OCI-LY1 (cell line): ENCODE results near the gene UFC1.

Experiments
- H2AFZ ChIP-seq: fragments of 200-600 bp; sonication (generic), shearing (Covaris generic); 2 replicates; pipeline ENCODE4 v1.6.0; 2014; ENCODE audit warnings: antibody characterized with exemption, mild to moderate bottlenecking, low read length
- H3F3A ChIP-seq: fragments of 200-600 bp; sonication (generic), shearing (Covaris generic); 2 replicates; pipeline ENCODE4 v1.6.0; 2014; ENCODE audit warnings: mild to moderate bottlenecking, antibody characterized with exemption, low read length, moderate library complexity; ENCODE audit not compliant: insufficient read depth
- H3K27ac ChIP-seq: fragments of 200-600 bp; sonication (generic); 2 replicates; pipeline ENCODE4 v1.5.1; 2014; ENCODE audit warnings: low read length, mixed run types, mild to moderate bottlenecking, low read depth; ENCODE audit not compliant: poor library complexity, severe bottlenecking
- H3K27me3 ChIP-seq: fragments of 200-600 bp; sonication (generic); 2 replicates; pipeline ENCODE4 v1.6.0; 2014; ENCODE audit warnings: antibody characterized with exemption, mild to moderate bottlenecking, low read length, moderate library complexity; ENCODE audit not compliant: insufficient read depth
- H3K36me3 ChIP-seq: fragments of 200-600 bp; sonication (generic); 2 replicates; pipeline ENCODE4 v1.6.1; 2014; ENCODE audit warnings: mild to moderate bottlenecking, antibody characterized with exemption, low read length, moderate library complexity, mixed read lengths; ENCODE audit not compliant: insufficient read depth
- H3K4me1 ChIP-seq: fragments of 200-600 bp; sonication (generic); 2 replicates; pipeline ENCODE4 v1.5.1; 2014; ENCODE audit warnings: mild to moderate bottlenecking, low read length, moderate library complexity; ENCODE audit not compliant: insufficient read depth, severe bottlenecking
- H3K4me2 ChIP-seq: fragments of 200-600 bp; sonication (generic), shearing (Covaris generic); 2 replicates; pipeline ENCODE4 v1.6.1; 2014; ENCODE audit warnings: low read length
- H3K4me3 ChIP-seq: fragments of 200-600 bp; sonication (generic); 2 replicates; pipeline ENCODE4 v1.5.1; 2014; ENCODE audit warnings: low read length, low read depth, mild to moderate bottlenecking, mixed read lengths; ENCODE audit not compliant: poor library complexity, severe bottlenecking
- H3K79me2 ChIP-seq: fragments of 200-600 bp; shearing (Covaris generic); 2 replicates; pipeline ENCODE4 v1.6.1; 2016; ENCODE audit warnings: mixed run types, low read length, mixed read lengths; ENCODE audit not compliant: insufficient read depth
- H3K9ac ChIP-seq: fragments of 200-600 bp; sonication (generic), shearing (Covaris generic); 2 replicates; pipeline ENCODE4 v1.6.1; 2014; ENCODE audit warnings: mild to moderate bottlenecking, low read length, mixed read lengths
- H3K9me2 ChIP-seq: fragments of 200-600 bp; sonication (generic), shearing (Covaris generic); 2 replicates; pipeline ENCODE4 v1.6.1; 2014; ENCODE audit warnings: low read depth, mild to moderate bottlenecking, low read length, mixed read lengths
- H3K9me3 ChIP-seq: fragments of 200-600 bp; shearing (Covaris generic); 2 replicates; pipeline ENCODE4 v1.6.1; 2014; ENCODE audit warnings: low read length, mixed read lengths
- H4K20me1 ChIP-seq: fragments of 200-600 bp; sonication (generic), shearing (Covaris generic); 2 replicates; pipeline ENCODE4 v1.6.0; 2016; ENCODE audit warnings: mild to moderate bottlenecking, low read length; ENCODE audit not compliant: insufficient read depth
- EZH2 ChIP-seq: fragments of 200-600 bp; sonication (generic), shearing (Covaris generic); IDR thresholded peaks from 2 replicates; pipeline ENCODE4 v1.8.0; 2017; ENCODE audit warnings: borderline replicate concordance, mixed run types, mild to moderate bottlenecking, antibody characterized with exemption, low read length, moderate library complexity, mixed read lengths
- TF ChIP-seq, protein P1 (sequence below): fragments of 200-600 bp; sonication (generic), shearing (Covaris generic); IDR thresholded peaks from 2 replicates; pipeline ENCODE4 v1.5.1; 2017; ENCODE audit warnings: mild to moderate bottlenecking, antibody characterized with exemption, low read length, moderate library complexity, mixed read lengths

UFC1 gene

DNA sequence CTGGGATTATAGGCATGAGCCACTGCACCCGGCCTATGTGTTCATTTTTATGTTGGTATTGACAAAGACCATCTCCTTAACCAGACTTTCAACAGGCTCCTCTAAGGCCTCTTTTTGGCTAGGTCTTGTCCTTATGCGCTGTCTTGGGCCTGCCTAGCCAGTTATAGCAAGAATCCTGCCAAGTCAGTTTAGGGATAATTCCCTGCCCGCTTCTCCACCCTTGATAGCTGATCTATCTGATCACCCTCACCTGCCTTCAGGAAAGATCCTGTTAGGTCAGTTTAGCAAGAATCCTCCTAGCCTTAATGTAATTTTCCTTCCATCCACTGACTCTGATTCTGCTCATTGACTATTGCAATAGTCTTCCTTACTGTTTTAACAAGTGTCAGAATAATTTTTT, 25.9 kb downstream of the UFC1 start:
- H3K4me1 ChIP-seq, result peaks cover 43% of the 10 kb centered on the region
- peaks cover 7% of the 10 kb centered on the region for H3K36me3 ChIP-seq
- H3K4me3 ChIP-seq, result no peak overlapping the region
- H3K9me3 ChIP-seq, result no peaks in the 10 kb centered on the region
- no peak overlapping the region for H3K9ac ChIP-seq
- H4K20me1 ChIP-seq, result no peaks in the 10 kb centered on the region
- no peaks in the 10 kb centered on the region for H3F3A ChIP-seq
- no peak overlapping the region for H3K27ac ChIP-seq
- H3K4me2 ChIP-seq, result no peak overlapping the region
- TF ChIP-seq EZH2, result no peak
- TF ChIP-seq, protein P1, sequence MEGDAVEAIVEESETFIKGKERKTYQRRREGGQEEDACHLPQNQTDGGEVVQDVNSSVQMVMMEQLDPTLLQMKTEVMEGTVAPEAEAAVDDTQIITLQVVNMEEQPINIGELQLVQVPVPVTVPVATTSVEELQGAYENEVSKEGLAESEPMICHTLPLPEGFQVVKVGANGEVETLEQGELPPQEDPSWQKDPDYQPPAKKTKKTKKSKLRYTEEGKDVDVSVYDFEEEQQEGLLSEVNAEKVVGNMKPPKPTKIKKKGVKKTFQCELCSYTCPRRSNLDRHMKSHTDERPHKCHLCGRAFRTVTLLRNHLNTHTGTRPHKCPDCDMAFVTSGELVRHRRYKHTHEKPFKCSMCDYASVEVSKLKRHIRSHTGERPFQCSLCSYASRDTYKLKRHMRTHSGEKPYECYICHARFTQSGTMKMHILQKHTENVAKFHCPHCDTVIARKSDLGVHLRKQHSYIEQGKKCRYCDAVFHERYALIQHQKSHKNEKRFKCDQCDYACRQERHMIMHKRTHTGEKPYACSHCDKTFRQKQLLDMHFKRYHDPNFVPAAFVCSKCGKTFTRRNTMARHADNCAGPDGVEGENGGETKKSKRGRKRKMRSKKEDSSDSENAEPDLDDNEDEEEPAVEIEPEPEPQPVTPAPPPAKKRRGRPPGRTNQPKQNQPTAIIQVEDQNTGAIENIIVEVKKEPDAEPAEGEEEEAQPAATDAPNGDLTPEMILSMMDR, result no peak
- no peak overlapping the region for H2AFZ ChIP-seq
- H3K9me2 ChIP-seq, result no peaks in the 10 kb centered on the region
- H3K79me2 ChIP-seq, result no peaks in the 10 kb centered on the region
- H3K27me3 ChIP-seq, result no peaks in the 10 kb centered on the region

DNA sequence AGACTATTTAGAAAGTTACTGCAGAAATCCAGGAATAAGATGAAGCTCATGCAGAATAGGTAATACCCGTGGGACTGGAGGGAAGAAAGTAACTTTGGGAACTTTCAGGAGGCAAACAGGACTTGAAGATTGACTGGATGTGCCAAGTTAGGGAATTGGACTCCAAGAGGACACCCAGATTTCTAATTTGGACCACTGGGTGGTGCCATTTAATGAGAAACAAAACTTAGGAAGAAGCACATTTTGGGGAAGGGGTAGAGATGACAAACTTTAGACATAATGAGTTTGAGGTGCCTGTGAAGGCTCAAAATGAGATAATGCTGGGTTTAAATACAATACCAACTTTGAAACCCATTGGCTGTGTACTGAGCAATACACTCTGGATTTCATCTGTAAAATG, 26.9 kb downstream of the UFC1 start:
- Histone ChIP-seq H4K20me1 (no peaks in the 10 kb centered on the region), H3K27ac (no peak overlapping the region), H3K79me2 (no peaks in the 10 kb centered on the region), H2AFZ (no peak overlapping the region), H3K9me3 (no peaks in the 10 kb centered on the region), H3K9me2 (no peaks in the 10 kb centered on the region), H3K36me3 (no peaks in the 10 kb centered on the region), H3K4me1 (peaks cover 45% of the 10 kb centered on the region), H3K27me3 (no peaks in the 10 kb centered on the region), H3K4me3 (no peak overlapping the region), H3K9ac (no peak overlapping the region), H3K4me2 (no peak overlapping the region), H3F3A (no peaks in the 10 kb centered on the region)
- no peak for TF ChIP-seq EZH2
- TF ChIP-seq, protein P1, result peak; percentile 45; the same call in 1 of the 2 replicates

DNA sequence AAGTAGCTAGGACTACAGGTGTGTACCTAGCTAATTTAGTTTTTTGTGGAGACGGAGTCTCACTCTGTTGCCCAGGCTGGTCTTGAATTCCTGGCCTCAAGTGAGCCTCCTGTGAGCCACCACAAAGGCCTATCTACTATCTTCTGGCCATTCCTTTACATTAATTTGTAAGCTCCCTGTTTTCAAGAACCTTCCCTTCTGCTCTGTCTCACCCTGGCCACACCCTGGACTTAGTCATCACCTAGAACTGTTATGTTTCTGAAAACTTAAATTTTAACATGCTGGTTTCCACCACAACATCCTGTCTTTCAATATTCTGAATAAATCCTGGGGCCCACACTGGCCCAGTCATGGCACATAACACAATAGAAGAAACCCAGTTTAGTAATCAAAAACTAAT, 28.4 kb downstream of the UFC1 start:
- H3K9ac ChIP-seq, result no peak overlapping the region
- H3F3A ChIP-seq, result 0 out of 2 replicates have a peak, but pooled peaks cover 4% of the 10 kb centered on the region
- no peaks in the 10 kb centered on the region for H4K20me1 ChIP-seq
- no peaks in the 10 kb centered on the region for H3K79me2 ChIP-seq
- no peak overlapping the region for H2AFZ ChIP-seq
- H3K27me3 ChIP-seq, result no peaks in the 10 kb centered on the region
- H3K36me3 ChIP-seq, result no peaks in the 10 kb centered on the region
- no peak overlapping the region for H3K27ac ChIP-seq
- no peak for TF ChIP-seq EZH2
- TF ChIP-seq, protein P1, result no peak
- H3K4me3 ChIP-seq, result no peak overlapping the region
- H3K9me3 ChIP-seq, result no peaks in the 10 kb centered on the region
- H3K9me2 ChIP-seq, result no peaks in the 10 kb centered on the region
- H3K4me2 ChIP-seq, result no peak overlapping the region
- H3K4me1 ChIP-seq, result peaks cover 49% of the 10 kb centered on the region
